ENCODE data around the gene KAZN.

Gene KAZN

DNA sequence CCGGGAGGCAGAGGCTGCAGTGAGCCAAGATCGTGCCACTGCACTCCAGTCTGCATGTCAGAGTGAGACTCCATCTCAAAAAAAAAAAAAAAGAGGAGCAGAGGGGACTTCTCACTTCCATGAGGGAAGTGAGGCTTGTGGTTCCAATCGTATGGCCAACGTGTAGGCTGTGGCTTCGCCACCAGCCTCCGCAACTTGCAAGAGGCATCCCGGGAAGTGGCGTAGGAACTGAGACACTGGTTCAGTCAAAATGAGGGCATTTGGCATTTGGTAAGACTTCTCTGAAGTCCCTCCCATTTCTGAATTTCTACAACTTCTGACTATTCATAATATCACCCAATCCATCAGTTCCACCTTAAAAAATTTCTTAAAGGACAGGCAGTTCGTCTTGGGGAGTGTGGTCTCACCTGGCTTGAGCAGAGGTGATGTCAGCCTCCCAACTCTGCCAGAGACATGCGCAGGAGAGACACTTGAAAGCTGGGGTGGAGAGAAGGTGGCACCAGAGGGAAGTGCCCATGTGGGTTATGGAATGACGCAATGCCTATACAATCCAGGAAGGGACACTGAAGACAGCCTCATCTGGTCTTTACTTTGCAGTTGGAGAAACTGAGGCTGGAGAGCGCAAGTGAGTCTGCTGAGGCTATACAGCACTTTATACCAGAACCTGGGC lies 17.2 kb downstream of the KAZN start:
- no peak for DNase-seq

- no peak for DNase-seq
These were observed 18.3 kb downstream of the KAZN start for GRCh38 chr1:14616632-14617396.

DNA sequence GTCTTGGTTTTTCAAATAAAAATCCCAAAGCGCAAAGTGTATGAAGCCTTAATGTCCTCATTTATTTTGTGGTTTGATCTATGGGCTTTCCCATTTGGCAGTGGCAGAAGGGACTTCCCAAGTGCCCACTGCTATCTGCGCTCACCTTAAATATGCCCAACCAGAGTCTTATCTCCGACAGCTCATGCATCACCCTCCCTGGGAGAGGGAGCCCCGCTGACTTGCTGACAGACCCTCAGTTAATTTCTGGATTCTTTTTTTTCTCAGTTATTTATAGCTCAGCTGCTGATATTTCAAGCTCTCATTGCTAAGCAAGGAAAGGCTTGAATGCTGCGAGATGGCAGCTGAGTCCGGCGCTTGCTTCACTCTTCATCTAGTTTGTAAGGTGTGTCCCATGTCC lies 19.3 kb downstream of the KAZN start:
- no peak for DNase-seq

- DNase-seq: no peak
These were observed 22.5 kb downstream of the KAZN start for GRCh38 chr1:14620941-14621340.

DNA sequence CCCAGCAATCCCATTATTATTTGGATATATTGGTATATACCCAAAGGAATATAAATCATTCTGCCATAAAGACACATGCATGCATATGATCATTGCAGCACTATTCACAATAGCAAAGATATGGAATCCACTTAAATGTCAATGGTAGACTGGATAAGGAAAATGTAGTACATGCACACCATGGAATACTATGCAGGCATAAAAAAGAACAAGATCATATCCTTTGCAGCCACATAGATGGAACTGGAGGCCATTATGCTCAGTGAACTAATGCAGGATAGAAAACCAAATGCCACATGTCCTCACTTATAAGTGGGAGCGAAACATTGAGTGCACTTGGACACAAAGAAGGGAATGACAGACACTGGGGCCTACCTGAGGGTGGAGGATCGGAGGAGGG lies 24.6 kb downstream of the KAZN start:
- DNase-seq: no peak

DNA sequence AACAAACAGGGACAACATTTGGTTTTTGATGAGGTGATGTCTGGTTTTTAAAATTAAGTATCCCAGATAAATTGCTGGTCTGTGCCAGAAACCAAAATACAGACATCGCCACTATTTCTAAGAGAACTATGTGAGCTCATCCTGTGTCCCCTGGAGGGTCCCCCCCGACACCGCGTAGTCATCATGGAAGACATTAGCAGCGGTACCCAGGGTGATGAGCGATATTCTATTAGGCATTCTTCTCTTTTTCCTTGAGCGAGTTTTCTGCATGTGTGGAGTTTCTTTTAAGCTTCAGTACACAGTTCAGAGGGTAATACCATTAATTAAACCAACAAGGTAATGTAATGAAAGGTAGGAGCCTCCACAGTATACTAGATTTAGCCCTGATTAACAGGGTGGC lies 26.5 kb downstream of the KAZN start:
- DNase-seq: no peak

DNA sequence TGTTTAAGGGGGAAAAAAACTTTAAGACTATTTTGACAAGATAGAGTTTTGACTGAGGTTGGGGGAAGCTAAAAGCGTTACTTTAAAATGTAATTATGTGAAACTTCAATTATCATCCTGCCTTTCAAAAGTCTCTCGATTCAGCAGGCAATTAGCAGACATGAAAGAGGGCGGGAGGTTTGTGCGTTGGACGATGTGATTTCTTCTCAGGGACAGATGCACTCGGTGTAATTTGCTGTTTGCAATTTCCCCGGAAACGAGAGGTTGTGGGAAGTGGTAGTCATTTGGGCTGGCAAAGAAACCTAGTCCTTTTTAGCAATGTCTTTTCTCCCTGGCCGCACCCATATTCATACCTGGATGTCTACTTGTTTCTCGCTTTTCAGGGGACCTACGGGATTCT lies 27.1 kb downstream of the KAZN start:
- DNase-seq: no peak

GRCh38 chr1:14625996-14626395 lies 27.5 kb downstream of the KAZN start:
- no peak for DNase-seq

- no peak for DNase-seq
These were observed 28.6 kb downstream of the KAZN start for GRCh38 chr1:14626869-14627607.

GRCh38 chr1:14627608-14628489 lies 29.4 kb downstream of the KAZN start:
- DNase-seq: no peak

- DNase-seq: no peak
These were observed 31.0 kb downstream of the KAZN start for GRCh38 chr1:14629363-14630014.

DNA sequence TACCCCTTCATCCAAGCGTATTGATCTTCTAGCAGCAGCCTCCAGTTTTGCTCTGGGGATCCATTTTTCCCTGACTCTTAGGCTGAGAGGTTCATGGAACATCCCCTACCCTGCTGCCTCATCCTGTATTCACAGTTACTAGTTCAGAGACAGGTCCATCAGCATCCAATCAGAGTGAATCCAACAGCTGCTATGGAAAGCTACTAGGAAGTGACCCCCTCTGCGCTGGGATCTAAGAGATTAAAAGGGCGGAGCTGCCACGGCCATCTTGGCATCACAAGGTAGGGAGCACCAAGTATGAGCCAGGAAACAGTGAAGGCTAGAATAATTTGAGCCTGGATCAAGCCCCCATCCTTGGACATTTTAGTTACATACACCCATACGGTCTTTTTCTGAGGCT lies 32.5 kb downstream of the KAZN start:
- no peak for DNase-seq

GRCh38 chr1:14631421-14631820 lies 32.9 kb downstream of the KAZN start:
- no peak for DNase-seq

DNA sequence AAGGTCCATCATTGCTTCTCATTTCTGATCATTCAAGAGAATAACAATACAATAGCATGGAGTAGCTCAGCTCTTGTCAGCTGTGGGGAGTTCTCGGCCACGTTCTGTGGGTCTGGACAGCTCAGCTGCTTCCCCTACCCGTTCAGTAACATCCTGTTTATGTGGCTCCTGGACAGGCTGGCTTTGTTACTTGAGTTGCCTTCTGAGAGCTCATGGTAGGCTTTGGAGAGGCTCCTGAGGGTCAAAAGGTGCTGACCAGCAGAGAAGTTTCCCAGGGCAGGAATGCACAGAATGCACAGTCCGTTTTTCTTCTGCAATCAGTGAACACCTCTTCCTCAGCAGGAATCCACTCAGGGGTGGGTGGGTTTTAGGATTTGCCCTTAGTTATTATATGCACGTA lies 36.0 kb downstream of the KAZN start:
- no peak for DNase-seq

- DNase-seq: no peak
These were observed 36.9 kb downstream of the KAZN start for GRCh38 chr1:14635421-14635820.

DNA sequence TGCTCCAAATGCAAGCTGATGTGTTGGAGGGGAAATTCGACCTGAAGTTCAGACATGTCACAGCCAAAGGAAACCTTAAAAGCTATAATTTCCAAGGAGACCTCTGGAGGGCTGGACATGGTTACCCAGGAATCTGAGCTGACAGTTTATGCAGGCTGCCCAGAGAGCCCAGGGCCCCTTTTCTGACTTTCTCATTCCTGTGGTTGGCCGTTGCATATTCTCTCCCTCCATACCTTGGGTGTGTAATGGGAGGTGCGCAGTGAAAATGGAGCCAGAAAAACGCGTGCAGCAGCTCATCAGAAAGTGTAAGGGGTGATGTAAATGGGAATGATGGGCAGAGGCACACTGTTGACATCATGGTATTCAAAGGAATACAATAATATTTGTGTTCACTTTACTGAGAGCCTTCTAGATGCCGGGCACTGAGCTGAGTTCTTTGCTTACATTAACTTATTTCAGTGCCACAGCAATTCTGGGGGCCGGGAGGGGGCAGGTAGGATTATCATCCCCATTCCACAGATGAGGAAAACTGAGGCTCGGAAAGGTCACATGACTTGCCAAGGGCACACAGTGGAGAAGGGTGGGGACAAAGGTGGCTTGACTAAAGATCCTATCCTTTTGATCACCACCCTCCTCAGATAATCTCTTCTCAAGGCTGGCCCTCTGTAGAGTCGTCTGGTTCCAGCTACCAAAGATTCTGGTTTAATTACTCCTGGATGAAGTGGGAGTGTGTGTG lies 38.6 kb downstream of the KAZN start:
- no peak for DNase-seq

- DNase-seq: no peak
These were observed 41.0 kb downstream of the KAZN start for GRCh38 chr1:14639291-14640050.

- DNase-seq: no peak
These were observed 44.2 kb downstream of the KAZN start for GRCh38 chr1:14642712-14643111.

- no peak for DNase-seq
These were observed 48.5 kb downstream of the KAZN start for GRCh38 chr1:14646973-14647372.

DNA sequence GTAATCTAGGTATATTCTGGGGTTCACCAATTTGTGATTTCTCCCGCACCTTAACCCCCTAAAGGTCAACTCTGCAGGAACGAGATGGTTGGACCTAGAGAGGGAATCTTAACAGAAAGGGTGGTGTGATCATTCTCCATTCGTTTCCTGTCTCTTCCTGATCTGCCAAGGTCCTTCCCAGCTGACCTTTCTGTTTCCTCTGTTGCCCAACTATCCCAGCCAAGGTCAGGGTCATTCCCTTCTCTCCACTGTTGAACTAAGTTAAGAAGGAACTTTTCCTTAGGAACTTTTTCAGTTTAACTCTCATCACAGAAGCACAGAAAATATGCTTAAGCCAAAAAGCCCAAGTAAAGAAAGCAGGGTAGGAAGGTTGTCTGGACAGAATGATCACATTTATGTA lies 49.3 kb downstream of the KAZN start:
- DNase-seq: no peak

GRCh38 chr1:14648391-14648790 lies 49.9 kb downstream of the KAZN start:
- no peak for DNase-seq

All from CD4-positive, alpha-beta T cell treated with Interleukin-12 subunit alpha and Interleukin-12 subunit beta, for 1 hour (primary cell).